ENCODE data around the gene CLDN3. TPM values are rescaled to one million over a fixed set of nuclear protein-coding genes. Genes with fewer than 3 reads are reported as not detected.

CLDN3 gene
- total RNA-seq (not detected), polyA plus RNA-seq (not detected), total RNA-seq (not detected)

GRCh38 chr7:73770002-73770859 lies at the start of gene CLDN3:
Gene CLDN3, minus strand, starts transcription at chr7:73770270. Its CDS starts 221 bp downstream, at chr7:73770049.
- Histone ChIP-seq H3K27ac (ENCODE audit: low read depth, low read length) (no peak within 1 kb of the TSS), H3K9me3 (ENCODE audit: control insufficient read depth in 2 of 3, low read length in 3 of 3) (no peaks in the 10 kb centered on the region), H3K4me3 (ENCODE audit: low read length) (no peak within 1 kb of the TSS), H3K4me1 (ENCODE audit: control insufficient read depth in 2 of 2, insufficient read depth in 2 of 2, low read length in 2 of 2) (no peaks in the 10 kb centered on the region), H3K36me3 (ENCODE audit: control insufficient read depth in 2 of 3, insufficient read depth in 3 of 3, low read length in 3 of 3) (no peaks in the 10 kb centered on the region), H3K27me3 (ENCODE audit: control insufficient read depth in 2 of 2, insufficient read depth in 2 of 2, low read length in 2 of 2) (no peaks in the 10 kb centered on the region)
- ATAC-seq (peak; percentile 42), DNase-seq (peak in 3 of 9 donors; percentile 8 to 22 (median 8))
- intact Hi-C loops (cut with micrococcal nuclease): no loop called here
- POLR2A ChIA-PET: no interaction called here
- Mint-ChIP-seq H3K4me1 (peaks cover 0 to 12% (median 4%) of the 10 kb centered on the region in 7 donors), H3K27ac (no peak within 1 kb of the TSS), H3K4me3 (peak within 1 kb of the TSS in 7 of 10 donors; percentile 29 to 72 (median 56)), H3K27me3 (peaks cover 26 to 66% (median 37%) of the 10 kb centered on the region in 5 donors), H3K9me3 (peaks cover 0 to 7% (median 0%) of the 10 kb centered on the region in 11 donors), H3K36me3 (peaks cover 0 to 4% (median 0%) of the 10 kb centered on the region in 5 donors)
- CTCF ChIA-PET: no interaction called here

- H3K36me3 ChIP-seq (ENCODE audit: control insufficient read depth in 2 of 3, insufficient read depth in 3 of 3, low read length in 3 of 3): no peaks in the 10 kb centered on the region
- no peak overlapping the region for H3K27ac Mint-ChIP-seq
- CTCF ChIA-PET: no interaction called here
Measured at GRCh38 chr7:73817121-73817520, 47.1 kb upstream of the CLDN3 start.

GRCh38 chr7:73815436-73815835 lies 45.4 kb upstream of the CLDN3 start:
- H3K36me3 Mint-ChIP-seq: peaks cover 0 to 4% (median 0%) of the 10 kb centered on the region in 5 donors
- no peak overlapping the region for H3K27ac ChIP-seq (ENCODE audit: low read depth, low read length)
- no peaks in the 10 kb centered on the region for H3K36me3 ChIP-seq (ENCODE audit: control insufficient read depth in 2 of 3, insufficient read depth in 3 of 3, low read length in 3 of 3)
- intact Hi-C loops (cut with micrococcal nuclease): no loop called here
- DNase-seq (no peak), ATAC-seq (no peak)
- peaks cover 0 to 2% (median 0%) of the 10 kb centered on the region in 7 donors for H3K4me1 Mint-ChIP-seq
- H3K4me1 ChIP-seq (ENCODE audit: control insufficient read depth in 2 of 2, insufficient read depth in 2 of 2, low read length in 2 of 2): no peaks in the 10 kb centered on the region
- H3K27ac Mint-ChIP-seq: no peak overlapping the region
- peaks cover 0 to 16% (median 5%) of the 10 kb centered on the region in 11 donors for H3K9me3 Mint-ChIP-seq
- H3K4me3 Mint-ChIP-seq: no peak overlapping the region
- peaks cover 0 to 10% (median 0%) of the 10 kb centered on the region in 3 experiments for H3K9me3 ChIP-seq (ENCODE audit: control insufficient read depth in 2 of 3, low read length in 3 of 3)
- no peak overlapping the region for H3K4me3 ChIP-seq (ENCODE audit: low read length)
- H3K27me3 ChIP-seq (ENCODE audit: control insufficient read depth in 2 of 2, insufficient read depth in 2 of 2, low read length in 2 of 2): no peaks in the 10 kb centered on the region
- ChIA-PET POLR2A (no interaction called here), CTCF (interaction anchor here (1.1 kb wide), 1 partner anchor 40 kb away, joined by 3 read pairs; no protein-coding TSS in a partner anchor)
- H3K27me3 Mint-ChIP-seq: peaks cover 3 to 23% (median 14%) of the 10 kb centered on the region in 5 donors

More at GRCh38 chr7:73817121-73817520, 47.1 kb upstream of the CLDN3 start:
- intact Hi-C loops (cut with micrococcal nuclease): no loop called here
- Mint-ChIP-seq H3K27me3 (peaks cover 3 to 28% (median 14%) of the 10 kb centered on the region in 5 donors), H3K36me3 (peaks cover 0 to 4% (median 0%) of the 10 kb centered on the region in 5 donors), H3K4me3 (no peak overlapping the region), H3K9me3 (peaks cover 0 to 16% (median 5%) of the 10 kb centered on the region in 11 donors), H3K4me1 (peaks cover 0 to 3% (median 0%) of the 10 kb centered on the region in 7 donors)
- H3K27me3 ChIP-seq (ENCODE audit: control insufficient read depth in 2 of 2, insufficient read depth in 2 of 2, low read length in 2 of 2): no peaks in the 10 kb centered on the region
- no peaks in the 10 kb centered on the region for H3K4me1 ChIP-seq (ENCODE audit: control insufficient read depth in 2 of 2, insufficient read depth in 2 of 2, low read length in 2 of 2)
- DNase-seq (no peak), ATAC-seq (no peak)
- peaks cover 0 to 10% (median 0%) of the 10 kb centered on the region in 3 experiments for H3K9me3 ChIP-seq (ENCODE audit: control insufficient read depth in 2 of 3, low read length in 3 of 3)
- no peak overlapping the region for H3K27ac ChIP-seq (ENCODE audit: low read depth, low read length)
- POLR2A ChIA-PET: no interaction called here
- no peak overlapping the region for H3K4me3 ChIP-seq (ENCODE audit: low read length)

- no peak for ATAC-seq
- no peaks in the 10 kb centered on the region for H3K36me3 ChIP-seq (ENCODE audit: control insufficient read depth in 2 of 3, insufficient read depth in 3 of 3, low read length in 3 of 3)
Measured at GRCh38 chr7:73812996-73813395, 42.9 kb upstream of the CLDN3 start.

GRCh38 chr7:73811760-73812168 lies 41.7 kb upstream of the CLDN3 start:
- H3K36me3 ChIP-seq (ENCODE audit: control insufficient read depth in 2 of 3, insufficient read depth in 3 of 3, low read length in 3 of 3): no peaks in the 10 kb centered on the region
- DNase-seq (peak in 7 of 9 donors; percentile 17 to 66 (median 29)), ATAC-seq (peak; percentile 86)
- Mint-ChIP-seq H3K27me3 (peaks cover 3 to 14% (median 13%) of the 10 kb centered on the region in 5 donors), H3K4me1 (peaks cover 0 to 2% (median 0%) of the 10 kb centered on the region in 7 donors), H3K4me3 (no peak overlapping the region), H3K27ac (no peak overlapping the region), H3K36me3 (peaks cover 0 to 4% (median 0%) of the 10 kb centered on the region in 5 donors), H3K9me3 (peaks cover 0 to 16% (median 5%) of the 10 kb centered on the region in 11 donors)
- no peak overlapping the region for H3K27ac ChIP-seq (ENCODE audit: low read depth, low read length)
- intact Hi-C loops (cut with micrococcal nuclease): loop anchor here in 1 of 2 donors (1.0 kb wide), 1 partner anchor 44 kb away; no protein-coding TSS in a partner anchor
- ChIA-PET CTCF (interaction anchor here (1.6 kb wide), 1 partner anchor 43 kb away, joined by 9 read pairs; no protein-coding TSS in a partner anchor), POLR2A (interaction anchor here (0.6 to 0.7 kb wide), 2 partner anchors 11 to 30 kb away, joined by 3 read pairs; no protein-coding TSS in a partner anchor)
- H3K4me1 ChIP-seq (ENCODE audit: control insufficient read depth in 2 of 2, insufficient read depth in 2 of 2, low read length in 2 of 2): no peaks in the 10 kb centered on the region
- H3K4me3 ChIP-seq (ENCODE audit: low read length): no peak overlapping the region
- H3K27me3 ChIP-seq (ENCODE audit: control insufficient read depth in 2 of 2, insufficient read depth in 2 of 2, low read length in 2 of 2): no peaks in the 10 kb centered on the region
- H3K9me3 ChIP-seq (ENCODE audit: control insufficient read depth in 2 of 3, low read length in 3 of 3): peaks cover 0 to 10% (median 0%) of the 10 kb centered on the region in 3 experiments

More at GRCh38 chr7:73812996-73813395, 42.9 kb upstream of the CLDN3 start:
- H3K4me1 Mint-ChIP-seq: peaks cover 0 to 2% (median 0%) of the 10 kb centered on the region in 7 donors
- no peak overlapping the region for H3K27ac Mint-ChIP-seq
- H3K4me3 Mint-ChIP-seq: no peak overlapping the region
- intact Hi-C loops (cut with micrococcal nuclease): no loop called here
- H3K27me3 Mint-ChIP-seq: peaks cover 3 to 17% (median 13%) of the 10 kb centered on the region in 5 donors
- H3K9me3 Mint-ChIP-seq: peaks cover 0 to 16% (median 5%) of the 10 kb centered on the region in 11 donors
- CTCF ChIA-PET: no interaction called here
- H3K27ac ChIP-seq (ENCODE audit: low read depth, low read length): no peak overlapping the region
- H3K9me3 ChIP-seq (ENCODE audit: control insufficient read depth in 2 of 3, low read length in 3 of 3): peaks cover 0 to 10% (median 0%) of the 10 kb centered on the region in 3 experiments
- H3K36me3 Mint-ChIP-seq: peaks cover 0 to 4% (median 0%) of the 10 kb centered on the region in 5 donors
- DNase-seq: no peak
- POLR2A ChIA-PET: no interaction called here
- no peak overlapping the region for H3K4me3 ChIP-seq (ENCODE audit: low read length)
- H3K4me1 ChIP-seq (ENCODE audit: control insufficient read depth in 2 of 2, insufficient read depth in 2 of 2, low read length in 2 of 2): no peaks in the 10 kb centered on the region
- H3K27me3 ChIP-seq (ENCODE audit: control insufficient read depth in 2 of 2, insufficient read depth in 2 of 2, low read length in 2 of 2): no peaks in the 10 kb centered on the region

GRCh38 chr7:73810998-73811360 lies 40.9 kb upstream of the CLDN3 start:
- ChIA-PET CTCF (interaction anchor here (1.6 kb wide), 1 partner anchor 44 kb away, joined by 9 read pairs; no protein-coding TSS in a partner anchor), POLR2A (no interaction called here)
- no peaks in the 10 kb centered on the region for H3K27me3 ChIP-seq (ENCODE audit: control insufficient read depth in 2 of 2, insufficient read depth in 2 of 2, low read length in 2 of 2)
- Mint-ChIP-seq H3K4me1 (peaks cover 0 to 2% (median 0%) of the 10 kb centered on the region in 7 donors), H3K27me3 (peaks cover 3 to 14% (median 13%) of the 10 kb centered on the region in 5 donors), H3K9me3 (peaks cover 0 to 16% (median 5%) of the 10 kb centered on the region in 11 donors), H3K36me3 (peaks cover 0 to 4% (median 0%) of the 10 kb centered on the region in 5 donors), H3K27ac (no peak overlapping the region), H3K4me3 (no peak overlapping the region)
- H3K36me3 ChIP-seq (ENCODE audit: control insufficient read depth in 2 of 3, insufficient read depth in 3 of 3, low read length in 3 of 3): no peaks in the 10 kb centered on the region
- H3K4me1 ChIP-seq (ENCODE audit: control insufficient read depth in 2 of 2, insufficient read depth in 2 of 2, low read length in 2 of 2): no peaks in the 10 kb centered on the region
- intact Hi-C loops (cut with micrococcal nuclease): loop anchor here in 1 of 2 donors (1.0 kb wide), 1 partner anchor 44 kb away; no protein-coding TSS in a partner anchor
- no peak overlapping the region for H3K4me3 ChIP-seq (ENCODE audit: low read length)
- DNase-seq (no peak), ATAC-seq (no peak)
- H3K9me3 ChIP-seq (ENCODE audit: control insufficient read depth in 2 of 3, low read length in 3 of 3): peaks cover 0 to 10% (median 0%) of the 10 kb centered on the region in 3 experiments
- no peak overlapping the region for H3K27ac ChIP-seq (ENCODE audit: low read depth, low read length)

Data from naive thymus-derived CD4-positive, alpha-beta T cell (primary cell).